Astrocyte (in vitro differentiated cells and primary cell): ENCODE measurements around the gene OSBP2. TPM values are rescaled to one million over a fixed set of nuclear protein-coding genes. Genes with fewer than 3 reads are reported as not detected.

Experiments
- DNase-seq: peaks from one replicate; pipeline ENCODE4 v3.0.0-alpha.2; 2010; ENCODE audit warnings: low read depth
- FAIRE-seq: peaks from 2 replicates; lab custom pipeline; 2011; peaks lifted over from hg19 to GRCh38; lab: Jason Lieb, UNC
- H2AFZ ChIP-seq: 2 replicates; pipeline ENCODE4 v1.6.0; 2012; ENCODE audit warnings: low read depth, low read length, inconsistent platforms
- H3K27ac ChIP-seq: 2 replicates; pipeline ENCODE4 v1.5.1; 2011; ENCODE audit warnings: low read depth, low read length, inconsistent platforms
- H3K27me3 ChIP-seq: 2 replicates; pipeline ENCODE4 v1.6.0; 2011; ENCODE audit warnings: low read length, inconsistent platforms; ENCODE audit not compliant: insufficient read depth
- H3K36me3 ChIP-seq: 2 replicates; pipeline ENCODE4 v1.5.1; 2011; ENCODE audit warnings: low read length, inconsistent platforms; ENCODE audit not compliant: insufficient read depth
- H3K4me1 ChIP-seq: 2 replicates; pipeline ENCODE4 v1.5.1; 2011; ENCODE audit warnings: low read length, inconsistent platforms; ENCODE audit not compliant: insufficient read depth
- H3K4me2 ChIP-seq: 2 replicates; pipeline ENCODE4 v1.6.0; 2012; ENCODE audit warnings: low read length, inconsistent platforms
- H3K4me3 ChIP-seq: 2 replicates; pipeline ENCODE4 v1.5.1; 2011; ENCODE audit warnings: low read depth, mild to moderate bottlenecking, low read length, inconsistent platforms; ENCODE audit not compliant: insufficient read depth
- H3K79me2 ChIP-seq: 2 replicates; pipeline ENCODE4 v1.6.0; 2012; ENCODE audit warnings: mild to moderate bottlenecking, low read length, inconsistent platforms; ENCODE audit not compliant: insufficient read depth
- H3K9ac ChIP-seq: 2 replicates; pipeline ENCODE4 v1.6.0; 2012; ENCODE audit warnings: mild to moderate bottlenecking, low read length, inconsistent platforms
- H3K9me3 ChIP-seq: 2 replicates; pipeline ENCODE4 v1.5.1; 2012; ENCODE audit warnings: low read depth, mild to moderate bottlenecking, low read length, inconsistent platforms; ENCODE audit not compliant: insufficient read depth
- H4K20me1 ChIP-seq: 2 replicates; pipeline ENCODE4 v1.6.0; 2012; ENCODE audit warnings: low read length, inconsistent platforms; ENCODE audit not compliant: insufficient read depth
- H3K27ac Mint-ChIP-seq: one replicate; pipeline ENCODE4 v1.8.0; 2021; ENCODE audit warnings: mild to moderate bottlenecking, mixed read lengths; ENCODE audit not compliant: unreplicated experiment
- H3K27me3 Mint-ChIP-seq: one replicate; pipeline ENCODE4 v1.8.0; 2021; ENCODE audit warnings: low read depth, mixed read lengths; ENCODE audit not compliant: unreplicated experiment
- H3K36me3 Mint-ChIP-seq: one replicate; pipeline ENCODE4 v1.8.0; 2021; ENCODE audit warnings: low read depth, mixed read lengths; ENCODE audit not compliant: unreplicated experiment
- H3K4me1 Mint-ChIP-seq: one replicate; pipeline ENCODE4 v1.8.0; 2021; ENCODE audit warnings: low read depth, mixed read lengths; ENCODE audit not compliant: unreplicated experiment
- H3K4me3 Mint-ChIP-seq: one replicate; pipeline ENCODE4 v1.8.0; 2021; ENCODE audit warnings: mild to moderate bottlenecking, moderate library complexity, mixed read lengths; ENCODE audit not compliant: unreplicated experiment
- H3K9me3 Mint-ChIP-seq: one replicate; pipeline ENCODE4 v1.8.0; 2021; ENCODE audit warnings: mild to moderate bottlenecking, mixed read lengths; ENCODE audit not compliant: unreplicated experiment
- EZH2 ChIP-seq: IDR thresholded peaks from 2 replicates; pipeline ENCODE4 v1.6.1; 2012; ENCODE audit warnings: mild to moderate bottlenecking, low read length, inconsistent platforms; ENCODE audit not compliant: insufficient read depth
- total RNA-seq: library from RNA; stranded (reverse); gene quantifications from 2 replicates; pipeline ENCODE4 v1.2.1, GENCODE V29; 2021
- TF ChIP-seq, protein P1 (sequence below): IDR thresholded peaks from 2 replicates; pipeline ENCODE4 v1.5.1; 2011; ENCODE audit warnings: low read depth, mild to moderate bottlenecking, inconsistent platforms, low read length, moderate library complexity; ENCODE audit not compliant: insufficient read depth

The OSBP2 gene
- total RNA-seq, 1 donor from 2014 or later: 0.48 TPM

- Histone ChIP-seq H2AFZ (no peak overlapping the region), H3K36me3 (no peaks in the 10 kb centered on the region), H3K9ac (no peak overlapping the region), H3K9me3 (no peaks in the 10 kb centered on the region), H3K4me3 (no peak overlapping the region), H3K27ac (no peak overlapping the region), H3K4me2 (no peak overlapping the region), H3K27me3 (no peaks in the 10 kb centered on the region), H4K20me1 (no peaks in the 10 kb centered on the region), H3K4me1 (no peaks in the 10 kb centered on the region), H3K79me2 (no peaks in the 10 kb centered on the region)
- no peaks in the 10 kb centered on the region for H3K27me3 Mint-ChIP-seq
- no peak for FAIRE-seq
- H3K4me1 Mint-ChIP-seq: no peaks in the 10 kb centered on the region
- no peak overlapping the region for H3K27ac Mint-ChIP-seq
- no peak overlapping the region for H3K4me3 Mint-ChIP-seq
- TF ChIP-seq, protein P1, sequence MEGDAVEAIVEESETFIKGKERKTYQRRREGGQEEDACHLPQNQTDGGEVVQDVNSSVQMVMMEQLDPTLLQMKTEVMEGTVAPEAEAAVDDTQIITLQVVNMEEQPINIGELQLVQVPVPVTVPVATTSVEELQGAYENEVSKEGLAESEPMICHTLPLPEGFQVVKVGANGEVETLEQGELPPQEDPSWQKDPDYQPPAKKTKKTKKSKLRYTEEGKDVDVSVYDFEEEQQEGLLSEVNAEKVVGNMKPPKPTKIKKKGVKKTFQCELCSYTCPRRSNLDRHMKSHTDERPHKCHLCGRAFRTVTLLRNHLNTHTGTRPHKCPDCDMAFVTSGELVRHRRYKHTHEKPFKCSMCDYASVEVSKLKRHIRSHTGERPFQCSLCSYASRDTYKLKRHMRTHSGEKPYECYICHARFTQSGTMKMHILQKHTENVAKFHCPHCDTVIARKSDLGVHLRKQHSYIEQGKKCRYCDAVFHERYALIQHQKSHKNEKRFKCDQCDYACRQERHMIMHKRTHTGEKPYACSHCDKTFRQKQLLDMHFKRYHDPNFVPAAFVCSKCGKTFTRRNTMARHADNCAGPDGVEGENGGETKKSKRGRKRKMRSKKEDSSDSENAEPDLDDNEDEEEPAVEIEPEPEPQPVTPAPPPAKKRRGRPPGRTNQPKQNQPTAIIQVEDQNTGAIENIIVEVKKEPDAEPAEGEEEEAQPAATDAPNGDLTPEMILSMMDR: no peak
- no peak for TF ChIP-seq EZH2
- H3K36me3 Mint-ChIP-seq: peaks cover 22% of the 10 kb centered on the region
- peaks cover 3% of the 10 kb centered on the region for H3K9me3 Mint-ChIP-seq
- no peak for DNase-seq
Observed at GRCh38 chr22:30902496-30903357, 208.1 kb downstream of the OSBP2 start.

- no peaks in the 10 kb centered on the region for H4K20me1 ChIP-seq
- no peaks in the 10 kb centered on the region for H3K4me1 ChIP-seq
- H3K4me2 ChIP-seq: no peak overlapping the region
- no peaks in the 10 kb centered on the region for H3K27me3 ChIP-seq
- Mint-ChIP-seq H3K27ac (no peak overlapping the region), H3K36me3 (peaks cover 24% of the 10 kb centered on the region), H3K4me3 (no peak overlapping the region), H3K4me1 (no peaks in the 10 kb centered on the region), H3K27me3 (no peaks in the 10 kb centered on the region), H3K9me3 (peaks cover 3% of the 10 kb centered on the region)
- no peaks in the 10 kb centered on the region for H3K79me2 ChIP-seq
- H3K36me3 ChIP-seq: no peaks in the 10 kb centered on the region
- DNase-seq (no peak), FAIRE-seq (no peak)
- H3K27ac ChIP-seq: no peak overlapping the region
- TF ChIP-seq EZH2: no peak
- TF ChIP-seq, protein P1: no peak
- H3K4me3 ChIP-seq: no peak overlapping the region
- no peak overlapping the region for H2AFZ ChIP-seq
- no peaks in the 10 kb centered on the region for H3K9me3 ChIP-seq
- no peak overlapping the region for H3K9ac ChIP-seq
Observed at GRCh38 chr22:30903876-30904460, 209.3 kb downstream of the OSBP2 start.
